NCI-H524 treated with DMSO at 0.1 percent for 48 hours (cell line): ENCODE measurements around the gene ACKR3.

ENCODE experiments used
- DNase-seq: peaks from one replicate; lab custom pipeline; 2025; lab: John Stamatoyannopoulos, UW

Gene ACKR3

GRCh38 chr2:236631856-236632291 lies 62.2 kb downstream of the ACKR3 start:
- DNase-seq: no peak
